ENCODE data around the gene MRPL44. TPM values are rescaled to one million over a fixed set of nuclear protein-coding genes. Genes with fewer than 3 reads are reported as not detected.
A peak's percentile ranks its signal among the peaks of the same experiment; 100 is the strongest.

MRPL44 gene
- total RNA-seq, 3 donors from 2014 or later = 23.8 to 31.9 (median 27.6) TPM

DNA sequence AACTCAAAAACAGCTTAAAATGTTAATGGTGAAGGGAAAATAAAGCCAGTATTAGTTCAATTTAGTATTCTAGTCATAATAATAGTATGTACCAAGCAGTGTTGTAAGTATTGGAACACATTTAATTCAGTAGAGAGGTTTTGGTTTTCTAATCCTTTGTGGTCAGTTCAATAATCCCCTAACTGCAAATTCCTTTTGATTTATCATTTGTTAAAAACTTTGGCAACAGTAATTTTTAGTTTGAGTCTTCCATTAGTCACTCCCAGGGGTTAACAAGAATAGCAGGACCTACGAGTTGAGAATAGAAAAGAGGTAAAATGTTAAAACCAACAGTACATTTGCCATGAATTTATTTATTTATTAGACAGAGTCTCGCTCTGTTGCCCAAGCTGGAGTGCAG is 10.7 kb downstream of the MRPL44 start:
- no peaks in the 10 kb centered on the region for H3K9me3 ChIP-seq
- DNase-seq (no peak), ATAC-seq (no peak)
- intact Hi-C loops (cut with DNase I, micrococcal nuclease) = no loop called here
- no peaks in the 10 kb centered on the region for H3K4me1 ChIP-seq (ENCODE audit: low read depth)
- H3K4me3 ChIP-seq = no peak overlapping the region
- H3K36me3 ChIP-seq (ENCODE audit: low read depth) = no peaks in the 10 kb centered on the region
- TF ChIP-seq, protein P1, sequence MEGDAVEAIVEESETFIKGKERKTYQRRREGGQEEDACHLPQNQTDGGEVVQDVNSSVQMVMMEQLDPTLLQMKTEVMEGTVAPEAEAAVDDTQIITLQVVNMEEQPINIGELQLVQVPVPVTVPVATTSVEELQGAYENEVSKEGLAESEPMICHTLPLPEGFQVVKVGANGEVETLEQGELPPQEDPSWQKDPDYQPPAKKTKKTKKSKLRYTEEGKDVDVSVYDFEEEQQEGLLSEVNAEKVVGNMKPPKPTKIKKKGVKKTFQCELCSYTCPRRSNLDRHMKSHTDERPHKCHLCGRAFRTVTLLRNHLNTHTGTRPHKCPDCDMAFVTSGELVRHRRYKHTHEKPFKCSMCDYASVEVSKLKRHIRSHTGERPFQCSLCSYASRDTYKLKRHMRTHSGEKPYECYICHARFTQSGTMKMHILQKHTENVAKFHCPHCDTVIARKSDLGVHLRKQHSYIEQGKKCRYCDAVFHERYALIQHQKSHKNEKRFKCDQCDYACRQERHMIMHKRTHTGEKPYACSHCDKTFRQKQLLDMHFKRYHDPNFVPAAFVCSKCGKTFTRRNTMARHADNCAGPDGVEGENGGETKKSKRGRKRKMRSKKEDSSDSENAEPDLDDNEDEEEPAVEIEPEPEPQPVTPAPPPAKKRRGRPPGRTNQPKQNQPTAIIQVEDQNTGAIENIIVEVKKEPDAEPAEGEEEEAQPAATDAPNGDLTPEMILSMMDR (IDR thresholded peaks at IDR 0.05) = no peak

DNA sequence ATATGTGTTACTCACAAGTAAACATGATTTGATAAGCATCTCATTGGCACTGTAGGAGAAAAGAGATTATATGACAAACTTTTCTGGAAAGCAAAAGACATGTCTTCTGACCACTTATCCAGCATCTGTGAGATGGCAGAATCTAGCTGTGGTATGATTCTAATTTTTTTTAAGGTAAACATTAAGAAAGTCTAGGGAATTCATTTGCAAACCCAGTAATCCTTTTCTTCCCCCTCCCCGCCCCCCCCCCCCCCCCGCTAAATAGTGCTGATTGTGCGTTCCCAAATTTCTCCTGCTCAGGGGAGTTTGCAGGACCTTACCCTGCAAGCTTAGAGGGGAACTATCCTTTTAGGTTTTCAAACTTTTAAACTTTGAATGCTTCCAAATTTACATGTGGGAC is 12.1 kb downstream of the MRPL44 start:
- DNase-seq = no peak
- TF ChIP-seq, protein P1 (IDR thresholded peaks at IDR 0.05) = no peak
- no peak for ATAC-seq
- intact Hi-C loops (cut with DNase I, micrococcal nuclease) = no loop called here
- Histone ChIP-seq H3K4me1 (ENCODE audit: low read depth) (no peaks in the 10 kb centered on the region), H3K36me3 (ENCODE audit: low read depth) (no peaks in the 10 kb centered on the region), H3K9me3 (no peaks in the 10 kb centered on the region), H3K4me3 (no peak overlapping the region)

DNA sequence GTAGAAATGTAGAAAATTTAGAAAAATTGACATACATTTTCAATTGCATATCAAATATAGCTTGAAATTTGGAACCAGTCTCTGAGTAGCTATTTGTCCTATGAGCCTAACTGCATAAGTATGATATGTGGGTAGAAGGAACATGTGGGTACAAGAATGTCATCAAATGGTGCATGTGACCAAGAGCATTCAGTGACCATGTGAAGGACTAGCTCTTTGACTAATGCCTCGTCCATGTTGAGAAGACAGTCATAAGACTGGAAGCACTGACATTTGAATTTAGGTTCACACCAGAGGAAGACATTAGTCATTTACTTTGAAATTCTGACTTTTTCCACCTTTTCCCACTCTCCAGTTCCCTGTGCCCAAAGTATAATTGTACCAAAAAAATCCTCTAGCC is 12.6 kb downstream of the MRPL44 start:
- TF ChIP-seq, protein P1 (IDR thresholded peaks at IDR 0.05) = no peak
- Histone ChIP-seq H3K4me1 (ENCODE audit: low read depth) (no peaks in the 10 kb centered on the region), H3K4me3 (no peak overlapping the region), H3K9me3 (no peaks in the 10 kb centered on the region), H3K36me3 (ENCODE audit: low read depth) (no peaks in the 10 kb centered on the region)
- intact Hi-C loops (cut with DNase I, micrococcal nuclease) = no loop called here
- no peak for ATAC-seq
- no peak for DNase-seq

DNA sequence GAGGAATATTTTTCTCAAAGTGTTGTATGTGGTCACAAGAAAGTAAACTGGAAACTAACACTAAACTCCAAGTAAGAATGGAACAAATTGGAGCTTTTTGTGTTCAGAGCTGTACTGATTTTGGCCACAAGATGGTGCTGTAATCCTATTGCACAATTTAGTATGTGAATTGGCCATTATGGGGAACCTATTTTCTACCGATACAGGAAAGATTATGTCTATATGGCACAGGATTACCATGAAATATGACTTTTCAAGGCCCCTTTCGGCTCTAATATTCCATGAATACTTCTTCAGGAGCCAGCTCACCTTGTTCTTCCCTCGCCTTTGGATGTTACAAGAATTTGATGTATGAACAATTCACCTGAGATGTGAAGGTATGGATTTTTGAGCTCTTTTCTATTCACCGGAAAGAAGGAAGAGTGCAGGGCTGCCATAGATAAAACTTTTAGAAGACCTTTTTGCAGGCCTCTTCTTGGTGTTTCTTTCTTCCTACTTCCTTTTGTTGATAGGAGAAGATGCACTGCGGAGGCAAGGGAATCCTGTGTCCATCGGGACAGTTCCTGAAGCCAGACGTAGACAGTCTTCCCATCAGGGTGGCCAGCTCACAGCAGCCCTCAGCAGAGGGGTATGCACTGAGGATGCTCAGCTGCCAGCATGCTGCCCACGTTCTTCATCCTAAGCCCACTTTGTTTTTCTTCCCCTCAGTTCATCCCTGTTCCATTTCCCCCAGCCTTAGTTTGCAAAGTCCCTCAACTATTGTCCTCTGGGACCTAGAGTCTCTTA is 13.3 kb downstream of the MRPL44 start:
- H3K36me3 ChIP-seq (ENCODE audit: low read depth) = no peaks in the 10 kb centered on the region
- intact Hi-C loops (cut with DNase I, micrococcal nuclease) = no loop called here
- ATAC-seq (peak; percentile 73), DNase-seq (peak in 1 of 3 donors; percentile 84)
- H3K4me1 ChIP-seq (ENCODE audit: low read depth) = no peaks in the 10 kb centered on the region
- TF ChIP-seq, protein P1 (IDR thresholded peaks at IDR 0.05) = peak; percentile 88
- H3K9me3 ChIP-seq = no peaks in the 10 kb centered on the region
- no peak overlapping the region for H3K4me3 ChIP-seq

DNA sequence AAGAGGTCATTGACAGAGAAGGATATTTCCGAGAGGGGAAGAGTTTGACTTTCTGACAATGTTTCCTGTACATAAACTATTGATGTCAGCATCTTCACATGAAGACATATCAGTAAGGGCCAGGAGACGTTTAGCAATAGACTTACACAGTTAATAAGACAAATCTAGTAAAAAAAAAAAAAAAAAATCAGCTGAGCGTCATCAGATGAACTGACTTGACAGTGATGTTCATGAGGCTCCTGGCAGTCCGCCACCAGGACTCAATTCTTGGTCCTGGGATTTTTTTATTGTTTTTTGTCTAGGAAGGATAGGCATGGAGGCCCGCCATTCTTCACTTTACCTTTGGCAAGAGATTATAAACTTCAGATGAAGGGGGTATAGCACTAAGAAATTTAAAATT is 14.5 kb downstream of the MRPL44 start:
- Histone ChIP-seq H3K4me3 (no peak overlapping the region), H3K9me3 (no peaks in the 10 kb centered on the region), H3K4me1 (ENCODE audit: low read depth) (no peaks in the 10 kb centered on the region), H3K36me3 (ENCODE audit: low read depth) (no peaks in the 10 kb centered on the region)
- no peak for DNase-seq
- ATAC-seq = no peak
- TF ChIP-seq, protein P1 (IDR thresholded peaks at IDR 0.05) = no peak
- intact Hi-C loops (cut with DNase I, micrococcal nuclease) = no loop called here
